Measurements from ENCODE around the gene MSANTD2.

Gene MSANTD2

DNA sequence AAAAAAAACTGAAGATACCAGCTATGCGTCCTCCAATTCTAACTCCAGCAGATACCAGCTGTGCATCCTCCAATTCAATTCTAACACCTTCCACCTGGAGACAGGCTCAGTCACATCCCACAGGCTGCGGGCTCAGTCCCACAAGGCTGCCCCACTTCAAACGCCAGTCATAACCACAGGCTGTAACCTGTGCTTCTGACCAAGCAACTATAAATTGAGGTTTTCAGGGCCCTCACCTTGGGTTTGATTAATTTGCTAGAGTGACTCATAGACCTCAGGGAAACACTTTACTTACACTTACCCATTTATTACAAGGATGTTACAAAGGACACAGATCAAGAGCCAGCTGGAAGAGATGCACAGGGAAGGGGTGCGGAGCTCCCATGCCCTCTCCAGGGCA, 32.4 kb upstream of the MSANTD2 start:
- TF ChIP-seq, protein P1, sequence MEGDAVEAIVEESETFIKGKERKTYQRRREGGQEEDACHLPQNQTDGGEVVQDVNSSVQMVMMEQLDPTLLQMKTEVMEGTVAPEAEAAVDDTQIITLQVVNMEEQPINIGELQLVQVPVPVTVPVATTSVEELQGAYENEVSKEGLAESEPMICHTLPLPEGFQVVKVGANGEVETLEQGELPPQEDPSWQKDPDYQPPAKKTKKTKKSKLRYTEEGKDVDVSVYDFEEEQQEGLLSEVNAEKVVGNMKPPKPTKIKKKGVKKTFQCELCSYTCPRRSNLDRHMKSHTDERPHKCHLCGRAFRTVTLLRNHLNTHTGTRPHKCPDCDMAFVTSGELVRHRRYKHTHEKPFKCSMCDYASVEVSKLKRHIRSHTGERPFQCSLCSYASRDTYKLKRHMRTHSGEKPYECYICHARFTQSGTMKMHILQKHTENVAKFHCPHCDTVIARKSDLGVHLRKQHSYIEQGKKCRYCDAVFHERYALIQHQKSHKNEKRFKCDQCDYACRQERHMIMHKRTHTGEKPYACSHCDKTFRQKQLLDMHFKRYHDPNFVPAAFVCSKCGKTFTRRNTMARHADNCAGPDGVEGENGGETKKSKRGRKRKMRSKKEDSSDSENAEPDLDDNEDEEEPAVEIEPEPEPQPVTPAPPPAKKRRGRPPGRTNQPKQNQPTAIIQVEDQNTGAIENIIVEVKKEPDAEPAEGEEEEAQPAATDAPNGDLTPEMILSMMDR (IDR thresholded peaks at IDR 0.05), result no peak

DNA sequence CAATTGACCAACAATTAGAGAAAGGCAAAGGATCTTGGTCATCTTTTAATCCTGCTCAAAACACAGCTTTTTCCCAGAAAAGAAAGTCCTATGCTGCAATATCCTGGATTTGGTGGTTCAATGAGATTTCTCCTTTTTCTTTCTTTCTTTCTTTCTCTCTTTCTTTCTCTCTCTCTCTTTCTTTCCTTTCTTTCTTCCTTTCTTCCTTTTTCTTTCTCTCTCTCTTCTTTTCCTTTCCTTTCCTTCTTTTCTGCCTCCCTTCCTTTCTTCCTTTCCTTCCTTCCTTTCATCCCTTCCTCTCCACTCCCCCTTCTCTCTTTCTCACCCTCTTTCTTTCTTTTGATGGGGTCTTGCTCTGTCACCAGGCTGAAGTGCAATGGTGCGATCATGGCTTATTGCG, 31.7 kb upstream of the MSANTD2 start:
- TF ChIP-seq, protein P1 (IDR thresholded peaks at IDR 0.05), result no peak

- TF ChIP-seq, protein P1 (IDR thresholded peaks at IDR 0.05), result no peak
Measured at GRCh38 chr11:124830749-124831148, 30.5 kb upstream of the MSANTD2 start.

DNA sequence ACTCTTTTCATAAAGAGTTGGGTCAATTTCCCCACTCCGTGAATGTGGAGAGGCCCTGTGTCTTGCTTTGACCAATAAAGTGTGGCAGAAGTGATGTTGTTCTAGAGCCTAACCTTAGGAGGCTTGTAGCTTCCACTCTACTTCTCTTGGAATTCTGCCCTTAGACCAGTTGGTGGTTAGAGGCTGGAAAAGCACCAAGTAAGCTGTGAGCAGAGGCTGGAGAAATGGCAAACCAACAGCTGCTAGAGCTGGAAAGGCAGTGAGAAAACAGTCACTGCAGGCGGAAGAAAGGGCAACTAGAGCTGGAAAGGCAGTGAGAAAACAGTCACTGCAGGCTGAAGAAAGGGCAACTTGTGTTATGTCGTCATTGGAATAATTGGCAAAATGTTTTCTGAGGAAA, 29.8 kb upstream of the MSANTD2 start:
- TF ChIP-seq, protein P1 (IDR thresholded peaks at IDR 0.05), result no peak

- TF ChIP-seq, protein P1 (IDR thresholded peaks at IDR 0.05), result no peak
Measured at GRCh38 chr11:124825876-124826275, 25.7 kb upstream of the MSANTD2 start.

DNA sequence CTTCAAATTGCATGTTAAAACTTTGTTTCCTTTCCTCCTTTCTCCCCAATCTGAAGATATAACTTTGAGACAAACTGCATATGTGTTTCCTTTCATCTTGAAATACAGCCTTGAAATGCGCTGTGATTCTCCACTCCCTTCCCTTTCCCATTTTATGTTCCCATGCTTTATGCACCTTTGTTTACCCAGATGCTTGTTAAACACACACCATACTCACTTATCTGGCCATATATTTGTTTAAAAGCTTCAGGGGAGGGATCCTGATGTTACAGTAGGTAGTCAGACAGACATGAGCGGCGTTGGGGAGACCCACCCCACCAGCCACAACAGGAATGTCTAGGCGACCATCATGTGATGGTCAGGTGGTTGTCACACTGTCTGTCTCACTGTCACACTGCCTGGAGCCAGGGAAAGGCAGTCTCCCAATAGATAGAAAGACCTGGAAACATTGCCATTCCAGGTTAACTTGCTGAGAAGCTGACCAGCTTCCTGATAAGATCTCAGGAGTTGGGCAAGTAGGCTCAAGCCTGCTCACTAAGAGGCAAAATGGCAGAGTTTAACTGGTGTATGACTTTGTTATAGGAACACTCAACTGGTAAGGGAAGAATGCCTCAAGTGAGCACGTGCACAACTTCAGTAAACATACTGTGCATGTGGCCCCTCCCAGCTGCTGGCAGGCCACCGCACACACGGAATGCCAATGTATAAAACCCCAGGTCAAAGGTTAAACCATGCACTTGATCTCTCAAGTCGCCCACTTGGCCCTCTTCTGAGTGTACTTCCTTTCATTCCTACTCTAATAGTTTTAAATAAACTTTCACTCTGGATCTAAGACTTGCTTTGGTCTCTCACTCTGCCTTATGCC, 23.5 kb upstream of the MSANTD2 start:
- TF ChIP-seq, protein P1 (IDR thresholded peaks at IDR 0.05), result no peak

GRCh38 chr11:124821995-124822730, 22.0 kb upstream of the MSANTD2 start:
- TF ChIP-seq, protein P1 (IDR thresholded peaks at IDR 0.05), result no peak
